CD4-positive, alpha-beta T cell treated with Interleukin-6 at 100 ng/mL for 8 hours (primary cell): ENCODE measurements around the gene EFNA3.
A peak's percentile ranks its signal among the peaks of the same experiment; 100 is the strongest.

Experiments used
- DNase-seq: peaks from one replicate; pipeline ENCODE4 v3.0.0-alpha.2; 2020; ENCODE audit warnings: mixed read lengths, low spot score

Gene EFNA3

GRCh38 chr1:155066777-155067176, 11.9 kb upstream of the EFNA3 start:
- no peak for DNase-seq

- no peak for DNase-seq
Observed at GRCh38 chr1:155068599-155068998, 10.0 kb upstream of the EFNA3 start.

DNA sequence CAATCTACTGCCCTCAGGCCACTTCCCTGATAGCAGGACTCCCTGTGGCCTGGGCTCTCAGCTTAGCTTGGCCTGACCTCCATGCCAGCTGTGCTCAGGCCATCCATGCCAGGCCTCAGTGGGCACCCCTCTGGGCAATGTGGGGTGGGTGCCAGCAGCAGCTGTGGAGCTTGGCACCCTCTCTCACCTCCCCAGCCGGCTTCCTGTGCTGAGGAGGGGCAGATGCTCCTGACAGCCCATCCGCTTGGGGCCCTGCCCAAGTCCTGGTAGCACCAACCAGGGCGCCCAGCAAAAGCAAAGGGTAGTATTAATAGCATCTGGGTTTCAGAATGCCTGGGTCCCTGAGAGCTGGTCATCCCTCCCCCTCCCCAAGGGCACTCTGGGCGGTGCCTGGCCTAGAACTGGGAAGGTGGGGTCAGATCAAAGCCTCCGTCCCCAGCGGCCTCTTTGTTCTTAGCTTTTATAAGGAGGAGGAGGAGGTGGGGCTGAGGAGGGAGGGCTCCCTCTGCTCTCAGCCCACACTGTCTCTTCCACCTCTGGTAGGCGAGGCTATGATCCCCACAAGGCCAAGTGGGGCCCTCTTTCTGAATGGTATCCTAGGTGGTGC, 9.0 kb upstream of the EFNA3 start:
- DNase-seq = no peak

DNA sequence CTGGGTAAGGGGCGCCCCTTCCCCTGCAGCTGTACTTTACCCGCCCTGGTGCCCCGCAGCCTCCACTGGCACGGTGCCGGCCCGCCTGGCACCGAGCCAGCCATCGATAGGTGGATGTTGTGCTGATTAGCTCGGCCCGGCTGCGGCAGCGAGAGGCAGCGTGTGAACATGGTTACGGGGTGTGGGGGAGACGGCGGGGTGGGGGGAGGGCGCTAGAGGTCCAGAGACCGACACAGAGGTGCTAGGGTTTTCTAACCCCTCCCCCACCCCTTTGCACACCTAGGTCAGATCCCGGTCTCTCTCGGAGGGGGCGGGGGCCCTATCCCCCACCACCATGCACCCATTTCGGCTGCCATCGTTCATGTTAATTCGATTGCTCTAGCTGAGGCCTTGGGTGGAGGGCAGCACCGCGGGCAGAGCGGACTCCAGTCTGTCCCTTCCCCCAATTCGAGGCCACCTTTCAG, 8.4 kb upstream of the EFNA3 start:
- DNase-seq = no peak

- peak; percentile 75 for DNase-seq
Observed at GRCh38 chr1:155070721-155071569, 7.7 kb upstream of the EFNA3 start.

- DNase-seq = no peak
Observed at GRCh38 chr1:155071701-155072100, 6.9 kb upstream of the EFNA3 start.

DNA sequence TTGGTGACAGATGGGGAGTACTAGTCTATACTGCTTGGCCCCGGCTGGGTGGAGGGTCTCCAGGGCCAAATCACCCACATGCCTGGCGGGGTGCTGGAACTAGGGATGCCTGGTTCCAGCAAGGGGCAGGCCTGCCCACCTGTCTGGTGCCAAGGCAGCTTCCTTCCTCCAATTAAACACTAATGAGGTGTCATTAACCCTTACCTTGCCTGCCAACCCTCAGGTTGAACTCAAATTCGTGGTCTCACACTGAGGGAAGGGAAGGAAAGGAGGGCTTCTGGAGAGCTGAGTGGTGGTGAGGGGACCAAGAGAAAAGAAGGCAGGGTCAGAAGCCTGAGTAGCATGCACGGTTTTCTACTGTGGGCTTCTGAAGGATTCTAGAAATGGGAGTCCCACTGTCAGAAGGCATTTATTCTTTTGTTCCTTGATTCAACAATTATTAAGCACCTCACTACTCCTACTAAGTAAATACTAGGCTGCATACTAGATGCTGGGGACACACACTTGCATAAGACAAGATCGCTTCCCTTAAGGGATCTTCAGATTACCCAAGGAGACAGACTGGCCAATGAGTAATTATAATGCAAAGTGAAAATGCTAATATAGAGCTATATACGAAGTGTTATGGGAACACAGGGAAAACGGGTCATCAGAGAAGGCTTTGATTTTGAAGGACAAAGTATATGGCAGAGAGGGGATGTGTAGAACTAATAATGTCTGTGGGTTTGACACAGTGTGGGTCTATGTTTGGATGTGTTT, 5.9 kb upstream of the EFNA3 start:
- no peak for DNase-seq

DNA sequence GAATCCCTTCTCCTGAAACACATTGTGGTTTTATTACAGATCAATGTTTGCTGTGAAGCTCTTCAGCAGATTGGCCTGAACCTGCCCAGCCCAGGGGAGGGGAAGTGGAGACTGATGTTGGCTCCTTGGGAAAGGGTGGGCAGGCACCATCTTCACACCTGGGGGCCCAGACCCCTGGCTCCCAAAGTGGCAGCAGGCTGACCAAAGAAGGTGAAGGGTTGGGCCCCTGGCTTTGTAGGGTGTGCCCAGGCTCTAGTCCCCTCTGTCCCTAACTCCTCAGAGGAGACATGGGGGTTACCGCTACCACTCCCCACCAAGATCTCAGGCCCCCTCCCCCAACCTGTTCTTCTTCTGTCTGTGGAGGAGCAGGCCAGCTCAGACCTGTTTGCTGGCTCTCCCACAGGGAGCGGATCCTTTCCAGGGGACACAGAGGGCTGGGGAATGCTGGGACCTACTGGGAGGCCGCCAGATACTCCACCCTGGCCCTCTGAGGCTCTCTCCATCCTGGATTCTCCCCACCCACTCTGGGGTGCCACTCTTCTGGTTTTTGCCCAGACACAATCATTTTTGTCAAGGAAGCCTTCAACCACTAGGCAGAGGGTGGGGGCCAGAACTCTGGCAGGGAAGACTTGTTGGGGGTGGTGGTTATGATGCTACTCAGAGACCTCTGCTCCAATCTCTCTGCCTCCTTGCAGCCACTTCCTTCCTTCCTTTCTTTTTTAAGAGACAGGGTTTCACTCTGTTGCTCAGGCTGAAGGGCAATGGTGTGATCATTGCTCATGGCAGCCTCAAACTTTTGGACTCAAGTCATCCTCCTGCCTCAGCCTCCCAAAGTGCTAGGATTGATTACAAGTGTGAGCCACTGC, 5.0 kb upstream of the EFNA3 start:
- DNase-seq = no peak

DNA sequence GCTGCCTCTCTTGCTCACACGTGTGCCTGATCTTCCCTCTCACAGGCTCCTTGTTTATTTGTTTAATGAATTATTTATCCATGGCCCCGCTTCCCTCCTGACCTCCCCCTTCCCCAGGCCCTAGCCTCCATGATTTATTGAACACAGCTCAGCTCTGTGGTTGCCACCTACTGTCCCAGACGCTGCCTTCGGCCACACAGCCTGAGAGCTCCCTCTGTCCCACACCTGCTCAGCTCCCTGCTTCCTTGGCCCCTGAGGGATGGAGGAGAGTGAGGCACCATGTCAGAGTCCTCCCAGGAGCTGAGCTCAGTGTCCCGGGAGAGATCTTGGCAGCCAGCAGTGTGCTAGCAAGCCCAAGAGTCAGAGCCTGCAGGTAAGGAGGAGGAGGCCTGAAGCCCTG, 3.1 kb upstream of the EFNA3 start:
- DNase-seq = no peak

DNA sequence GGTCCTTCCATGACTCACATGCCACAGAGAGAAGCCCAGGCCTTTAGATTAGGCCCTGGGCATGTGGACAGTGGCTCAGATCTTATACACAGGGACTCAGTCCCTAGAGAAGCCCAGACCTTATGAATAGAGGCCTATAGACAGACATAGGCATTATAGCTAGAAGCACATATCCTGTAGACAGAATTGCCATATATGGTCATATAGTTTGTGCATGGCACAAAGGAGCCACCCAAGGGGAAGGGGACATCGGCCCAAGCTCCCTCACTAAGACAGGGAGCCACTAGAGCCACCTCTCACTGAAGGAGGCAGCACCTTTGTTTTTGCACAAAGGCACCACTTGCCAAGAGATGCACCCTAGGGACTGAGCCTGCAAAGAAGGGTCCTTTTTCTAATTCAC, 2.3 kb upstream of the EFNA3 start:
- DNase-seq = no peak

GRCh38 chr1:155077346-155077745, 1.3 kb upstream of the EFNA3 start:
- no peak for DNase-seq

- no peak for DNase-seq
Observed at GRCh38 chr1:155077758-155078445, 735 bp upstream of the EFNA3 start.

DNA sequence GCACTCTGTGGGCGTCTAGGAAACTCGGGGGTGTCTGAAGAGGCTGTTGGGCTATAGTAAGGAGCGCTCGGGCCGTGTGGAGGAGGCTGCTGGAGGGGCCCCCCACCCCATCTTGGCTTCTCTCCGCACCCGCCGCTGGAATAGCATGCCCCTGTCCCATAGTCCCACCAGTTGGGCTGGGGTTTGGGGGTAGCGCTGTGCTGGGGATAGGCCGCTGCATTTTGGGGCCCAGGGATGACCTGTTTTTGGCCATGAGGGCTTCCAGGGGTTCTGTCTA, 511 bp downstream of the EFNA3 start:
- DNase-seq = no peak

DNA sequence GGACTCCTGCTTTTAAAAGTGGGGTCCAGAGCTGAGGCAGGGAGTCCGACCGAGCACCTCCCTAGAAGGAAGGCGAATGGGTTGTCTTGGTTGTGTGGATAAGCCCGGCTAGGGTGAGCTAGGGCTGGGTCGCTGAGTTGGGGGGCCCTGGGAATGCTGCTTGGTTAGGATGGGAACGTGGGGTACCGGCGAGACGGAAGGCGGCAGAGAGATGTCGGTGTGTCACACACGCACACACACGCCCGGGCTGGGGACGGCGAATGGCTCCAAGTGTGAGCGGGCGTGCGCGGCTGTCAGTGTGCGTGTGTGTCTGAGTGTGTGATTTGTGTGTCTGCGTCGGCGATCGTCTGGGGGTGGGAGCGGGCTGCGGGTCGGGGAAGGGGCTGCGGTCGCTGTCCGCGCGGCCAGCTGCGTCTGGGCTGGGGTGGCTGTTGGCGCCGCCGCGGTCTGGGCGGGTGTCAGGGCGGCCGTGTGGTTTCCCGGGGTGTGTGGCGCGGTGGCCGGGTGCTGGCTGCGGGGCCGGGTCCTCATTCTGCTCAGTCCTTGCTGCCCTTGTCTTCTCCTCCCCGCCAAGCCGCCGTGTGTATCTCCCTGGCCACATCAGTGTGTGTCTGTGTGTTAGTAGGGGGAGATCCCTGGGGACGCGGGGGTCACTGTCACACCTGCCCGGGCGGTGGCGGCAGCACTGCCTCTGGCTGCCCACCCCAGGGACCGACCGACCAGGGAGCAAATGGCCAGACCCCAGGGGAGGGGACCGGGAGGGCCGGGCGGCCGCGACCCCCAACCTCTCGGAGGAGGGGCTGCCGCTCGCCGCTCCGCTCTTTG, 1.1 kb downstream of the EFNA3 start:
- no peak for DNase-seq

- DNase-seq = no peak
Observed at GRCh38 chr1:155080312-155081228, 1.9 kb downstream of the EFNA3 start.

DNA sequence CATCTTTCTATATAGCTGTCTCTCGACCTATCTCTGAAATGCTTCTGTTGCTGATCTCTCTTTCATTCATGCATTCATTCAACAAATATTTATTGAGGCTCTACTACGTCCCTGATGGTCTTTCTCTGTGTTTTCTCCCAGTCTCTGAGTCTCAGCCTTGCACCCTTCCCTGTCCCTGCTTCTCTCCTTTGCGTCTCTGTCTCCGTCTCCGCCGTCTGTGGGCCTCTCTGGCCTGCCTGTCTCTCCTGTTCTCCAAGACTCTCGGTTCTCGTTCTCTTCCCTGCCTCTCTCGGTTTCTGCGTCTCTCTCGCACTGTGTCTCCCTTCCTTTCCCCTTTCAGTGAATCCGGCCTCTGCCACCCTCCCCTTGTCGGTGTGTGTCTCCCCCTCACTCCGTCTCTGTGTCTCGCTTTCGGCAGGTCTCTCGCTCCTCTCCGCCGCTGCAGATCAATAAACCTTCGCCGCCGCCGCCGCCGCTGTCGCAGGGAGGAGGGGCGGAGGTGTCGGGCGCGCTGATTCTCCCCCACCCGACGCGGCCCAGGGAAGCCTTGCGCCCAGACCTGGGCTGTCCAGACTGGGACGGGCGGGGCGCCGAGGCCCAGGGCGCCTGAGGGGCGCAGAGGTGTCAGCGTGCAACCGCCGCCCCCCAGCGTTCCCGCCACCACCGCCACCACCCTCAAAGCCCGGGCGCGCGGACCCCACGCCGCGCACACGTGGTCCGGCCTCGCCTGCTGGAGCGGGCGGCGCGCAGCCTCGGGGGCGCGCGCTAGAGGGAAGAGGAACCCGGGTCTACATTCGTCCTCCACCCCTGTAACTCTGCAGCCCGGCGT, 3.0 kb downstream of the EFNA3 start:
- no peak for DNase-seq

GRCh38 chr1:155082301-155083051, 3.8 kb downstream of the EFNA3 start:
- no peak for DNase-seq

DNA sequence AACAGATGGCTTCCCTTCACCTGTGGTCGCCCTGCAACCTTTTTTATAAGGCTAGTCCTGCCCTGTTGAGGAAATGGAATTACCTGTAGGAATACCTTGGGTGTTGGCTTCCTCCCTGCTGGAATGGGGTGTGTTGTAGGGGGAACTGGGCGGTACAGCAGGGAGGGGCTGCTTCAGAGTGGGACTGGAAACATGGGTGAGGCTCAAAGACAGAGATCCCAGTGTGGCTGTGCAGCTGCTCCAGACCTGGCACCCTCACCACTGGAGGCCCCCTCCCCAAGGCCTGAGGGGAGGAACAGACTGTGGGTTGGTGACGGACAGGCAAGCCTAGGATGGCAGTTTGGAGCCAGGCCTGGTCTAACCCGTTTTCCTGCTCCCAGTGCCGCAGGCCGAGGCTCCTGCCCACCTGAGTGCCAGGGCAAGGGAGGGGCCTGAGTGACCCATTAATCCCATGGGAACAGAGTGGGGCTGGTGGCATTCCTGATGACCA, 4.5 kb downstream of the EFNA3 start:
- no peak for DNase-seq
